Stimulated activated CD8-positive, alpha-beta memory T cell treated with anti-CD3 and anti-CD28 coated beads, Interleukin-15, amount 100 ng/mL, for 24 hours (primary cell): ENCODE data around the gene MYLIP.

Experiments used
- DNase-seq: peaks from one replicate; pipeline ENCODE4 v3.0.0-alpha.2; 2020; ENCODE audit warnings: low read depth

MYLIP gene

GRCh38 chr6:16141514-16141913 lies 12.6 kb downstream of the MYLIP start:
- DNase-seq = no peak

- no peak for DNase-seq
Measured at GRCh38 chr6:16145038-16145437, 16.2 kb downstream of the MYLIP start.

DNA sequence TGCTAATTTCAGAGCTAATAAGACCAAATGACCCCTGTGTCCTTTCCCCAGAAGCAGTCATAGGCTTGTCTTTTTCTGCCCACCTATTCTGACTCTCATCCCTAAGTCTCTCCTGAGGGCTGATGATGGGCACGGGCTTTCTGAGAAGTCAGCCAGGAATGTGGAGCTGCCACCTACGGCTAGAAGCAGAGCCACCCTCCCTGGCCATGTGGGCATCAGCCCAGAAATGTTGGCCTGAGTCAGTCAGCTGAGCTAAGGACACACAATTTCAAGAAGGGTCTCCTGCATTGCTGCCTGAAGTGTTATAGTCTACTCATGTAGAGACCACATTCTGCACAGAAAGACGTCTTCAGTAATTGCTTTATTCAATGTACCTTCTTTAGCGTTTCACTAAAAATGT lies 17.1 kb downstream of the MYLIP start:
- DNase-seq = no peak

DNA sequence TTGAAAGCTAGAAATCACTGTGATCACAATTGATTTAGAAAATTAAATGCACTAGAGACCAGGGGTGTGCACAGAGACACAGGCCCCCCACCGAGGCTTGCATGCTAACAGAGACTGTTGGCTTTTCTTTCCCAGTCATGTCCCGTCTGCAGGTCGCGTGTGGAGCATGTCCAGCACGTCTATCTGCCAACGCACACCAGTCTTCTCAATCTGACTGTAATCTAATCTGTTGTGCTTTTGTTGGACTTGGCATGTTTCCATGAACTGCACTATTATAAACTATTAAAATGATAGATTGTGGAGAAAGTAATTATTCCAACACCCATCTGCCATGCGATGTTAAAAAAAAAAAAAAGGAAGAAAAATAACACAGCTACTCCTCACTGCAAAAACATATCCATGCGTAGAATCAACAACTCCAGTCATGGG lies 17.7 kb downstream of the MYLIP start:
- no peak for DNase-seq

GRCh38 chr6:16148498-16148897 lies 19.6 kb downstream of the MYLIP start:
- DNase-seq = no peak

DNA sequence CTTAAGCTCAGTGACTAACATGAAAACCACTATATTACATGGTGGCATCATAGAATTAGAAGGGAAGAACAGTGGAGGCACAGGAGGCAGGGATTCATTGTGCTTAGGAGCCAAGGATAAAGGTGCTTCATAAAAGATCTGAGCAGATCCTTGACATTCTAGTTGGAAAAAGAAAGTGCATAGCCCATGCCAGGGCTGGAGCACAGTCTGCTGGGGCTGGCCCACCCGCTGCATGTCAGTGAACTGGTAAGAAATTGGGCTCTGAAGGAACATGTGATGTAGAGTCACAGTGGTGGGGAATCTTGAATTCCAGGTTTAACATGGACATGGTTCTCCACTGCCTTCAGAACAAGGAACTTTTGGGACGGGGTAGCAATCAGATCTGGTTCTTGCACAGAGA lies 20.4 kb downstream of the MYLIP start:
- no peak for DNase-seq

DNA sequence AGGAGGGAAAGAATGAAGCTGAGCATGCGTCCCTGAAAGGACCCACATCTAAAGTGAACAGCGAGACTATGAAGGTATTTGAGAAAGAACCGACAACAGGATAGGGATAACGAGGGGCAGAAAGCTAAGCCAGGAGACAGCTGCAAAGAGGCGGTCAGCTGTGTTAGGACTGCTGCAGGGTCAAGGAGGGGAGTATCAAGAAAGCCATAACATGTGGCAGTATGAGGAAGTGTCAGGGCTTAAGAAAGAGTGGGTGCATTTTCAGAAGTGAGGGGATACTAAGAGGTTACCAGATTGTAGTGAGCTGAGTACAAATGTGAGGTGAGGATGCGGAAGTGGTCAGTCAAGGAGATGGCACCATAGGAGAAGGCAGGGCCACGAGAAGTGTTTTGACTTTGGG lies 21.2 kb downstream of the MYLIP start:
- no peak for DNase-seq

DNA sequence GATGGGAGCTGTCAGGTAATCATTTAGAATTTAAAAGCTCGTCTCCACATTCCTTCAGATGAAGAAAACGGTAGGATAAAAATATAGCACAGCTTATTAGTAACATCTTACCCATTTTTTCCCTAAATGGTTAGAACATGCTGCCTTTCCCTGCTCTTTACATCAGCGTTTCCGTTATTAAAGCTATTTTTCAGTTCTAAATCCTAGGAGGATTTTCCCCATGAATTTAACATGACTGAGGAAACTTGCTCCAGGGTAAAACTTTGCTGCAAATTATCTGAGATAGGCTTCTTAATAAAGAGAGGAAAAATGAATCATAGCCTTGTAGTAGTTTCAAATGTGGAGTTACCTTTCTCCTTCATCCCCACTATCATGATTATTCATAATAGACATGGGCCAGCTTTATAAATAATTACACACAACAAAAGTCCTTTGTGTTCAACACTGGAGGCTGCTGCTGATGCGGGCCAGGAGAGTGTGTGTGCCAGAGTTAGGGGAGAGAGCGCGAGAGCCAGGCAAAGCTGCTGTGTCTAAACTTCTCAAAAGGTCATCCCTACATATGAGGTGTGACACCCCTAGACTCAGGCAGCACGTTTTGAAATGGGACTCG lies 24.4 kb downstream of the MYLIP start:
- no peak for DNase-seq

GRCh38 chr6:16154904-16155303 lies 26.0 kb downstream of the MYLIP start:
- DNase-seq = no peak

GRCh38 chr6:16157492-16157891 lies 28.6 kb downstream of the MYLIP start:
- no peak for DNase-seq

DNA sequence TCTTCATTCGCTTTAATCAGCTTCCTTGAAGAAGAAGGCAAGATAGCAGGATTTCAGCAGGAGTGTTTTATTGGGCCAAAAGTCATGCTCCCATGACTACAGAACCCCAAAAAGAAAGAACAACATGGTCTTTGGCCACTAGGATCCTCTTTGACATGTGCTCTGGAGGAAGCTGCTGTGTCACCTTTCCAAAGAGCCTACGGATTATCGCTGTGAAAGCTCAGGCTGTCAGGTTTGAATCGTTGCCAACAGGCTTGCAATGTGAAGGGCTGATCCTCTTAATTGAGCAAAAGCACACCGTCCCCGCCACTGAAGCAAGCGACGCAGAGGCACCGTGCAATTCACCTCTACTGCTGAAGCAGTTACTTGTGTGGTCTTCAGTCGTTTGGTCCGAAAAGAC lies 29.0 kb downstream of the MYLIP start:
- DNase-seq = no peak

DNA sequence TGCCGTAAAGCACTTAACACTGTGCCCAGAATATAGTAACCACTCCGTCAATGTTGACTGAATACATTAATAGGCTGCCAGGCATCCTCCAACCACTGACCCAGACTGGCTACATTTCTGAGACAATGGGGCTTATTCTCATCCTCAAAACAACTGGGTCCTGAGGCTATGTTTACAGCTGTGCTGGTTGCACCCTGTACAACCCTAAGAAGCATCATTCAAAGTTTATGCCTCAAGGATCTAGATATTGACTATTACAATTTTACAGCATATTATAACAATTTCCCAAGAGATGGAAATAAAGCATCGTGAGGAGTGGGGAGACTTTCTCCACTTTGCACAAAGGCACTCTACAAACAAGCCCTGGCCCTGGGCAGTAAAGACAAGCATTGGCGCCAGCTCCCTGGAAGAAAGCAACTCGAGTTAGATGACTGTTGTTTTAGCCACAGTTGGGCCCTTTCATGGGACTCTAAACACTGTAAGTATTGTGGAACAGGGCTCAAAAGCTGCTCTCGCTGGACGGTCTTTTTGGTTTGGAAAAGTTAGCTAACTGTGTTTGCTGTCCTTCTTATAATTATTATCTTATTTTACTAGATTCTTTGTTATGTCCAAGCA lies 30.2 kb downstream of the MYLIP start:
- no peak for DNase-seq

DNA sequence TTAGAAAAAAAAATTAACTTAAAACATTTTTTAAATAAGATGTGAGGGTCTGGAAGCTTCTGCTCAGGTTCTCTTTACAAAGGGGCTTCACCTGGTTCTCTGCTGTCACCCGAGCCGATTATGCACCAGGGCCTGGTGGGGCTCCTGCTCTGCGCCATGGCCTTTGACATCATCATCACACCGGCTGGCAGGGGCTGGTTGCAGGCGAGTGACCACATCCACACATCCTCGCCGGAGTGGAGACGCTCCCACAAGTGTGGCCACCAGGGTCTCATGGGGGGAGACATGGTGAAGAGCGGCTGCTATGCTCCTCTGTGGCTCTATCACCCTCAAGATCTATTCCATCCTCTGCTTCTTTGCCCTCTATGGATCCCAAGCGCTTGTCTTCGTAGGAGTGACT lies 31.9 kb downstream of the MYLIP start:
- no peak for DNase-seq

DNA sequence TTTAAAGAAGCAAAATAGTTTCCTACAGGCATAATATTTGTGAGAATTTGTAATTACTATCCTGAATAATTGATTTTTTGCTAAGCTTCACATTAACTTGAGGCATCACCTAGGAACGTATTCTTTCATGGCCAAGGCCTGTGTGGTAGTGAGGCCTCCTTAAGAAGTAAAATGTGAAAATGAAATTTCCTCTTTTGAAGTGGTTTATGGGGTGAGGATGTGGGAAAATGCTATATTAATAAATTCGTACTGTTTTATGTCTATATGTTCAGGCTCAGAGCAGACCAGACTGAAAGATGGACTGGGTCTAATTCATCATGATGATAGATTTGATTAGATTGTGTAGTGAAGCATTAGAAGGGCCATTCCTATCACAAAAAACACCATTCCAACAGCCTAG lies 33.1 kb downstream of the MYLIP start:
- DNase-seq = no peak

GRCh38 chr6:16163066-16163465 lies 34.2 kb downstream of the MYLIP start:
- DNase-seq = no peak

DNA sequence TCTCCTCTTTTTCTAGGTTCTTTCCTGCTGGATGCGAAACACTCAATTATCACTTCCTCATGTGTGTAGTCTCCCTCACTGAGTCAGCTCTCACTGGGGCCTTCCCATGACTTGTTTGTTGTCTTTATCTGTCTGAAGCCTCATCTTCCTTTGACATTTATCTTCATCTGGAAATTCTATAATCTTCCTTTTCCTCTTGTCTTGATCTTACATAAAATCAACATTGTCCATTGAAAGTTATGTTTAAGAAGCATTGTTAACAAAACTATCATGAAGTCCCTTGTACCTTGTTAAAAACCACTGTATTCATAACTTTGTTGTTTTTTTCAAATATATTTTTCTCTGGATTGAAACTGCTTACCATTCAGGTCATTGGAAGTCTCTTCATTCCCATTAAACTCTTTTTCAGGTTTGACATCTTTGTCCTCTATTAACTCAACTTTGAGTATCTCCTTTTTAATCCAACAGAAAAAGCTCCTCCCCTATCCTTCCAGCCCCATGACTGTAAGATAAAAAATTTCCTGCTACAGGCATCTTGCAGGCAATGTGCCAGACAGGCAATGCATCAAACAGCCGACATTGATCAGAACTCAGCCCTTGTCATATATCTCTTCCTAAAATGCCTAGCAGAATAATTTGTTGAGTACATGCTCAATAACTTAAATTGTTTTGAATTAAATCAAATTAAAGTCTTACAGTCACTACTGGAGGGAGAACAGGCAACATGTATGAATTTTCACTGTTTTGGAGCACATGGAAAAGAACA lies 34.8 kb downstream of the MYLIP start:
- DNase-seq = no peak

DNA sequence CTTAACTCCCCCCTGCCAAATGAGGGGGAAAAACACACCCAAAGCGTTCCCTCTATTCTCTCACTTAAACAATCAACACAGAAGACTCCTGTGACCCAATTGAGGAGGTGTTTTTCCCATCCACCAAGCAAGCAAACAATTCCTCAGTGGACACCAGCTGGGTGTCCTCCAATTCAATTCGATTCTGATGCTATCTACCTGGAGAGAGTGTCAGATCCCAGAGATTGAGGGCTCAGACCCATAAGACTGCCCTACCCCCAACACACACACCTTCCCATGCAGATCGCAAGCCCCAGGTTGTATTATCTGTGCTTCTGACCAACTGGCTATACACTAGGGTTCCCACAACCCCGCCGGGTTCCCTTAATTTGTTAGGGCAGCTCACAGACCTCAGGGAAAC lies 36.8 kb downstream of the MYLIP start:
- DNase-seq = no peak

DNA sequence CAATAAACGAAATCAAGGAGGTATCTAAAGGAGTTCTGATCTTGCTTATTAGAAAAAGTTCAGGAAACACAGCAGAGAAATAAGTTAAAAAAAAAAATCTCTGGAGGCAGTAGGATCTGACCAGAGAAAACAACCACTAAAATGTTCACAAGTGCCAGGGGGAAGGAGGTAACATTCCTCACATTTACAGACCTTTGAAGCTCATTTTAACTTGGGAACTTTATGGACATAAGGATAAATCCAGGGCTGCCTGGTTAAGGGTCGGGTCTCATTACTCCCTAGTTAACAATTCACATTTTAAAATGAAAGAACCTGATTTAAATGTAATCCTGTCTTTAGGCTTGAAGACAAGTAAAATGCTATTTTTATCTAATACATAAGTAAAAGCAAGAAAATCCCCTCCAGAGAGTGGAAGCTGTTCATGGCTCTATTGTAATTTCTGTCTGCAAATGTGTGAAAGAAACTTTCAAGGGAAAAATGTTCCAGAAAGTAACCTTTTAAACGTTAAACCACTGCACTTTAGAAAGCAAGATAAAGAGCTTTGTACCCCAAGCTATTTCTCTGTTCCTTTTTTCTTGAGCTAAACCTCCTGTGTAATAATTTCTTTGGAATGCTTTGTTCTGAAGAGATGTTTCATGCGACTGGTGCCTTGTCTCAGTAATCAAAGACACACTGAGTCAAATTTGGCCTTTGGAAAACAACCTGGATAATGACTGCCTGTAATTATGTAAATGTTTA lies 38.2 kb downstream of the MYLIP start:
- DNase-seq = no peak

DNA sequence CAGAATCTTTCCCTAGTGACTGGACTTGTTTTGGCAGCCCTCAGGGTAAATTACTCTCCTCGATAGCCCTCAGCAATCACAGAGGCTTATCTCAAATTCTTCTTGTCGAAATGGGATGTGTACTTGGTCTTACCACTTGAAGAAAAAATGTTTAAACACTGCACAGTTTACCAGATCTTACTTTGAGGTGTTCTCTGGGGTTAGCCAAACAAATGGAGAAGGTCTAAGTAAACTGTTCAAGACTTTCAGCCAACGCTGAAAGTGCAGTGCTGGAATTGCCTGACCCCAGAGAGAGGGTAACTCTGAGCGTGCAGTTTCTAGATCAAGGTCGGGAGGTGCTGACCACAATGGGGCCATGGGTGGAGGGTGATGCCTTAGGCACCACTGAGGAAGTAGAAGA lies 39.2 kb downstream of the MYLIP start:
- no peak for DNase-seq

DNA sequence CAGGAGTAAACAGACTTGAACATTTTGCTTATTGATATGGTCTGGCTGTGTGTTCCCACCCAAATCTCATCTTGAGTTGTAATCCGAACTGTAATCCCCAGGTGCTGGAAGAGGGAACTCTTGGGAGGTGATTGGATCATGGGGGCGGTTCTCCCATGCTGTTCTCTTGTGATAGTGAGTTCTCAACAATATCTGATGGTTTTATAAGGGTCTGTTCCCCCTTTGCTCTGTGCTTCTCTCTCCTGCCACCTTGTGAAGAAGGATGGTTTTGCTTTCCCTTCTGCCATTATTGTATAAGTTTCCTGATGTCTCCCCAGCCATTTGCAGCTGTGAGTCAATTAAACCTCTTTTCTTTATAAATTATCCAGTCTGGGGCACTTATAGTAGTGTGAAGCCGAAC lies 40.0 kb downstream of the MYLIP start:
- DNase-seq = no peak

- DNase-seq = no peak
Measured at GRCh38 chr6:16171400-16171799, 42.5 kb downstream of the MYLIP start.

DNA sequence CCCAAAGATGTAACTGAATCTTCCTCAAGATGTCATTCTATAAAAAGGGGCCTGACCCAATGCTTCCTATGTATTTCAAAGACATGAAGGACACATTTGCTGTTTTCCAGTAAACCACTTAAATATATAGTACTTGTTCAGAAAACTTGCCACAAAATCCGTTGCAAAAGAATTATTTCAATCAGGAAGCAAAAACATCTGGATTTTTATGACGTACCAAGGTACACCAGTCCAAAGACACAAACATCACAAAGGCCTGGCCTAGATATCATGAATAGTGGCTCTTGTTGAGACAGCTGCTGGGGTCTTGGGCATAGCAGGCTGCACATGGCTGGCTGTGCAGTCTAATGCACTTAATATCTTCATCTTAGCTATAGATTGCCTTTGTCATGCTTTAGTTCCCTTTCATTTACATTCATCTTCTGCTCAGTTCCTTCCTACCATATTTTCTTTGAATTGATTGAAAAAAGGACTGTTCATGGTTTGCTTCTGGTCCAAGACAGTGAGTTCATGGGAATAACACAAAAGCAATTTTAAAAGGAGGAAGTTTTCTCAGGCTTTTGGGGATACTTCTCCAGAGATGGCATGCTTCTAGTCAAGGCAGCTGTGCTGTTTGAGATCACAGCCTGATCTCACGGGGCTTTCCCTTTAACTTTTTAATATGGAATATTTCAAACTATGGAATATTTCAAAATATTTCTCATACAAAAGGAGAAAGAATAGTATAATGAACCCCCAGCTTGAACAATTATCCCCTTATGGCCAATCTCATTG lies 44.5 kb downstream of the MYLIP start:
- no peak for DNase-seq
